Mucosa of gallbladder (tissue), 1 donor: ENCODE results near the gene YRDC. TPM values are rescaled to one million over a fixed set of nuclear protein-coding genes. Genes with fewer than 3 reads are reported as not detected.
A peak's percentile ranks its signal among the peaks of the same experiment; 100 is the strongest.

Source experiments
- DNase-seq: peaks from one replicate; pipeline ENCODE4 v3.0.0-alpha.2; 2020; ENCODE audit warnings: low spot score
- total RNA-seq: library from RNA; stranded (reverse); gene quantifications from one replicate; pipeline ENCODE4 v1.2.1, GENCODE V29; 2021
- donor health status: DM: no; HTN: no; CAD: no.

YRDC gene
- total RNA-seq, 1 donor from 2014 or later: 11.5 TPM

DNA sequence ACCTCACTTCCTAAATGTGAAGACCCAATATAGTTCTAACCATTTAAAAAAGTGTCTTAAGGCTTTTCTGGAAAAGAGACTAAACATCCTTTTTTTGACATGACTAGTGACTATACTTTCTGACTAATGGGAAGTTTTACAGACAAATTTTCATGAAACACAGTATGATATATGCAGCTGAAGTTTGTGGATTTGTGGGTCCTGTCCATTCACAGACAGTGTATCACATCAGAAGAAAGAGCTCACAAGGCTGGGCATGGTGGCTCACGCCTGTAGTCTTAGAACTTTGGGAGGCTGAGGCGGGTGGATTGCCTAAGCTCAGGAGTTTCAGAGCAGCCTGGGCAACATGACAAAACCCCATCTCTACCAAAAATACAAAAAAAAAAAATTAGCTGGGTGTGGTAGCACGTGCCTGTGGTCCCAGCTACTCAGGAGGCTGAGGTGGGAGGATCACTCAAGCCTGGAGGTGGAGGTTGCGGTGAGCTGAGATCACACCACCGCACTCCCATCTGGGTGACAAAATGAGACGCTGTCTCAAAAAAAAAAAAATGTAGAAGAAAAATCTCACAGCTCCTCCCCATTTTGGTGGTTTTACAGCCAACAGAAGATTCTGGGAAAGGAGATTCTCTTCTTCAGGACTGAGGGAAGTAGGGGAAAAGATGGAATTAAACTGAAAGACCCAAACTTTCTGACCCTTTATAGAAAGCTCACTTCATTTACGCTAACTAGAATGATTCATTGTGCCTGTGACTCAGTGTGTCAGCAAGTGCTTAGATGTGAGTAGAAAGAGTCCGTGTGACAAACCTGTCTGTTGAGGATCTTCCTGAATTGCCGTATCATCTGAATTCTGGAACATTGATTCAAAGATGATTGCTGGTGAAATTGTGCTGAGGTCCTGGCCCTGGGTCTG, 15.2 kb upstream of the YRDC start:
- no peak for DNase-seq

DNA sequence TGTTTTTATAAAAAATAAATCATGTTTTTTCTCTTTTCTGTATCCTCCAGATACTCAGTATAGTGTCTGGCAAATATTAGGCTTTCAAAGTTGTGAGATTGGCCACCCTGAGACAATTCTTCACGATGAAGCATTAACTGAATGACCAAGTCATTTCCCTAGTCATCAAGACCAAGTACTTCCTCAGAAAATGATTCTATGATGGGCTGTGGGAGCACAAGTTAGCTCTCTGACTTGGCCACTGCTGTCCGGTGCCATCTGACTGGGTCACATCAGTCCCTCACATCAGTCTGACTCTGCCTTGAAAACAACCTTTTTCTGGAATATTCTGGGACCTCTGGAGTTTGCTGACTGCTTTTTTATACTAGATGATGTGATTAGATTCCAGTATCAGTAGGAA, 13.5 kb upstream of the YRDC start:
- no peak for DNase-seq

DNA sequence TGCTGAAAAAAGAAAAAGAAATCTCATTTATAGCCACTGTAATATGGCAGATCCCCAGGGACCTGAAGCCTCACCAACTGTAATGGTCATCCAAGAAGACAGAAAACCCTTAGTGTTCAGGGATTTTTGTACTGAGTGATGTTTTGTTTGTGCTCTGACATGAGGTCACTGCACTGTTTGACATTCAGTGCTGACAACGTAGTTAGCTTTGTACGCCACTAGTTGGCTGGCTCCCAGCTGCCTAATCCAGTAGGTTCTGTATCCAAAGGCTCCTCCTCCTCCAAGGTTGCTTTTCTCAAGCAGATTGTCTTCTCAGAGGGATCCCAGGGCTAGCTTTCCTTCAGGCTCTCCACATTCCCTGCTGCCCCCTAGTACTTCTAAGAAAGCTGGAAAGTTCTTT, 9.5 kb upstream of the YRDC start:
- peak; percentile 47 for DNase-seq

DNA sequence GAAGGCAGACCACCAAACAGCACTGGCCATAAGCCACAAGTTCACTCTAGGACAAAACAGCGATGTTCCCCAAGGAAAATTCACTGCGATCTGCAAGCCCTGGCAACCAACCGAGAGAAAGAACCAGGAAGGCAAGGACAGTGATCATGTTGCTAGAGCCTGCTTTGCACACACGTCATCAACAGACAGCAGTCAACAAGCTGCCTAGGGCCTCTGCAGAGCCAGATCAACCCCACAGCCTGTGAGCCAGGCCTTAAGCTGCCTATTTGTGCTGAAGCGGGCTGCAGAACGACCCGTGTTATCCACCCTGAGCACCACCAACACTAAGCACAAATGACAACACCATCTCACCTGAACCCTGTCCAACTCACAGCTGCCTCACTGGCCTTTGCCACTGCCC, 6.2 kb upstream of the YRDC start:
- DNase-seq: no peak

DNA sequence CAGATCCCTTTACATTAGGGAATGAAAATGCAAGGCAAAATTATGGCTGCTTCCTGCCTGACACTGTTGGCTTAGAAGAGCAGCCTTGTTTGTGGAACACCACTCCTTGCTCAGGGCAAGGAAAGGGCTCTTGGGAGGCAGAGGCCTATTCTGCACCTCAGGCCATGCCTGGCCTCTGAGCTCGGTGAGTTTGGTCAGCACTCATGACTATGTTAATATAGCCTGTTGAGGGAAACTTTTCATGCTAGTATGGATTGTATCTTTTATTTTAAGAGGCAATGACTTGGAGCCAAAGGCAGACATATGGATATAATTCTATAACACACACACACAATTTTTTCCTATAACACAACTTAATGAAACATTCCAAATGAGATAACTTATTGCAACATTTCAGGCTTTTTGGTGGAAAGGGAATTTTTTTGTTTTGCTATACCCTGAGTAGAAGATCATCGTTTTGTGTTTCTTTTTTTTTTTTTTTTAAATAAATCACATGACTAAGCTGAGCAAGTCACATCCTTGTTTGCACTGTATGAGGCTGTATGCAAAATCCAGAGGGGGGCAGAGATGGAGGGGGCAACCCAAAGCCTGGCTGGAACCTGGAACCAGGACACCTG, 5.6 kb upstream of the YRDC start:
- no peak for DNase-seq

DNA sequence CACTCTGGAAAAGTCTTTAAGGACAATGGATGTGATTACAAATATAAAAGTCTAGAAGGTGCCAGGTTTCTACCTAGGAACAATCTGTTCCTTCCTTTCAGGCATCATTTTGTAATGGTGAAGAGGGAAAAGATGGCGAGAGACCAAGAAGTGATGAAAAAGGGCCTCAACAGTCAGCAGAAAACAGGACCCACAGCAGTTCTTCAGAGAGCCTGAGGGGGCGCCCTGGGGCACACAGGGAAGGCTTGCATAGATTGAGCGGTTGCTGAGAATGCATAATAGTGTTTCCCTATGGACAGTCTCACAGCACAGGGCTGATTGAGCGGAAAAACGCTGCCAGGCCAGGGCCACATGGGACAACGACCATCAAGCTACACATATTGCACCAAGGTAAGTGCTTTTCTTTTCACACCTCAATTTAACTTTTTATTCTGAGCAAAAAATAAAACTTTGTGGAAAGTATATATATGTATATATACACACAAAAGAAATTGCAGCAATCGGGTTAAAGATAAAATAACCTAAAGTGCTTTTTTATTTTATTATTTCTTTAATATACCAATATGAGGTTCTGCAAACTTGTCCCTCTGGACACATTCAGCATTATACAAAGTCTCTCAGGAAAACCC, 3.1 kb upstream of the YRDC start:
- DNase-seq: peak; percentile 44

DNA sequence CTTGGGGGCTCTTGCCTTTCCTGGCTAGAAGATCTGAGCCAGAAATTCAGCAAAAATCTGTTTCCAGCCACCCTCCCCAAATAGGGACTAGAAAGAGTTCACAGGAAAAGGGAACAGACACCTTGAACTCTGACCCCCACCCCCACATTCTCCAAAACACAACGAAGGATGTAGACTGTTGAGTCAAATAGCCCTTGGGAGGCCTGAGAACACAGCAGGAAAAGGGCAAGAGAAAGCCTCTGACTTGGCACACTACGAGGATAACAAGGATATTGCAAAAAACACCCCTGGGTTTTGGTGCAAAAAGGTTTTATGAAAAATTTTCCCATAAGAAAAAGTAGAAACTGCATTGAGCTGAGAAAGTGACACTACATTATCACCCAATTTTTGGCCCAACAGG, 1.9 kb upstream of the YRDC start:
- no peak for DNase-seq

- DNase-seq: peak; percentile 30
Measured at GRCh38 chr1:37808369-37809319, 636 bp upstream of the YRDC start.

GRCh38 chr1:37807220-37807554, 821 bp downstream of the YRDC start:
- DNase-seq: no peak

- no peak for DNase-seq
Measured at GRCh38 chr1:37802439-37802838, 5.6 kb downstream of the YRDC start.

DNA sequence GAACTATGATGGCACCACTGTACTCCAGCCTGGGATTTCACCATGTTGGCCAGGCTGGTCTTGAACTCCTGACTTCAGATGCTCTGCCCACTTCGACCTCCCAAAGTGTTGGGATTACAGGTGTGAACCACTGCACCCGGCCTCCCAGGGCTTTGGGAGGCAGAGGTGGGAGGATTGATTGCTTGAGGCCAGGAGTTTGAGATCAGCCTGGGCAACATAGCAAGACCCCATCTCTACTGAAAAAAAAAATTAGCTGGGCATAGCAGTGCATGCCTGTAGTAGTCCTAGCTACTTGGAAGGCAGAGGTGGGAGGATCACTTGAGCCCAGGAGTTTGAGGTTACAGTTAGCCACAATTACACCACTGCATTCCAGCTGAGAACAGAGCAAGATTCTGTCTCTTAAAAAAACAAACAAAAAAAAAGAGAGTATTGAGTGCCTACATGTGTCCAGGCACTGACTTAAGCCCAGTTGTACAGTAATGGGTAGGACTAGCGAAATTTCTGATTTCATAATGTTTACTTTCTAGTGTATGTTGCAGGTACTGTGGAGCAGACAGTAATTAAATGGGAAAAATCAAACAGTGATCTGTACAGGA, 10.2 kb downstream of the YRDC start:
- no peak for DNase-seq

DNA sequence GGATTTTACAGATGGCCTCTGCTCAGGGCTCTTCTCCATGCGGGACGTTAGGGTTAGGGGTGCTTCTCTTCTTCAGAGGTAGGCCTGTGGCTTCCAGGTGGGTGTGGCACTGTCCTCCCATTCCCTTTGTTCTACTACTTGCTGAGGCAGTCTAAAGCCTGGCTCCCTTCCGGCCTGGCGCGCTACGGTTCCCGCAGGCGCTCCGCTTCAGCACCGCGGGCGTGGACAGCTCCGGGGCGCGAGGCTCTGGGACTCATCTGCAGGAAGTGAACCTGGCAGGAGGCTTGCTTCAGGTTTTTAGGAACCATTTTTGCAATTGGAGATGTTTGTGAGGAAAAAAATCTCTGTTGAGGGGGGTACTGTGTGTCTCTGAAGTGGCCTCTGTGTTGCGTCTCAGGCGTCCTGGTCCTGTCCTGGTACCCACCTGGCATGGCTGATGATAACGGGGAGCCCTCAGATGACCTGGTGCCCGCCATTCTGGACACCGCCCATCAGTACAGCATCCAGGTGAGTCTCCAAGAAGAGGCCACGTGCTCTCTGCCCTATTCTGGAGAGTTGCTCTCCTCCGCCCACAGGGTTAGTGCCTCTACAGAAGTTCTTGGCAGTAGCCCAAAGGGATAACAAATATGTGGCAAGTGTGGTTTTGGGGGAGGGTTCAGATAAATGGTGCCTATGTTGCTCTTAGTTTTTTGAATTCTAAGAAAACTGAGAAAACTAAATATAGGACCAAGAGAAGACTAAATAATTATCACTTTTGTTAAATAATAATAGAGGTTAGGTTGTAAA, 12.5 kb downstream of the YRDC start:
- peak; percentile 58 for DNase-seq

DNA sequence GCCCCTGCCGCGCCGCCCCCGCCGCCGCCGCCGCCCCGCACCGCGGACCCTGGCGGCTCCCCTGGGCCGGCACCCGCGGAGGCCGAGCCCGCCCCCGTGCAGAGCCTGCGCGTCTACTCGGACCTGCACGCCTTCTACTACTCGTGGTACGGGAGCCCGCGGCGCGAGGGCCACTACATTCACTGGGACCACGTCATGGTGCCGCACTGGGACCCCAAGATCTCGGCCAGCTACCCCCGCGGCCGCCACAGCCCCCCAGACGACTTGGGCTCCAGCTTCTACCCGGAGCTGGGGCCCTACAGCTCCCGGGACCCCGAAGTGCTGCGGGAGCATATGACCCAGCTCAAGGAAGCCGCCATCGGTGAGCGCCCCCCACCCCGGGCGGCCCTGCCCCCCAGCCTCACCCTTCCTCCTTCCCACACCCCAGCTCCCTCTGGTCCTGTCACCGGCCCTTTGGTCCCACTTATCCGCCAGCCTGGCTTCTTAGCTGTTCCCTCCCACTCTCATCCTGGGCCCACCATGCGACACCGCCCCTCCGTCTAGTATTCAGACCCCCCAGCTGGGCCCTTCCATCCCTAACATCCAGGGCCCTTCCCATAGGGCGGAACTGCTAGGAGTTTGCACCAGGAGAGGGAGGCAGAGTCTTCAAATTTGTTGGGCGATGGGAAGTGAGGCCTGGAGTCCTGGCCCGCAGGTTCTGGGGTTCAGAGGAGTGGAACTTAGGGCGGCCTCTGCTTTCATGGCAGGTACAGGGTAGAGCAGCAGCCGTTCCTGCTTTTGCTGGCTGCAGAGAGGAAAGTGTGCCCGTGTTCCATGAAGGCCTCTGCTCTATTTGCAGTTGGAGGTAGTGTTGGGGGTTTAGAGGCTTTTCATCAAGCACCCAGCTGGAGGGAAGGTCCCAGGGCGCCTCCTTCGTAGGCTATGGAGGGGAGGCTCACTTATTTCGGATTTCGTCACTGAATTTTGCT, 13.4 kb downstream of the YRDC start:
- no peak for DNase-seq

DNA sequence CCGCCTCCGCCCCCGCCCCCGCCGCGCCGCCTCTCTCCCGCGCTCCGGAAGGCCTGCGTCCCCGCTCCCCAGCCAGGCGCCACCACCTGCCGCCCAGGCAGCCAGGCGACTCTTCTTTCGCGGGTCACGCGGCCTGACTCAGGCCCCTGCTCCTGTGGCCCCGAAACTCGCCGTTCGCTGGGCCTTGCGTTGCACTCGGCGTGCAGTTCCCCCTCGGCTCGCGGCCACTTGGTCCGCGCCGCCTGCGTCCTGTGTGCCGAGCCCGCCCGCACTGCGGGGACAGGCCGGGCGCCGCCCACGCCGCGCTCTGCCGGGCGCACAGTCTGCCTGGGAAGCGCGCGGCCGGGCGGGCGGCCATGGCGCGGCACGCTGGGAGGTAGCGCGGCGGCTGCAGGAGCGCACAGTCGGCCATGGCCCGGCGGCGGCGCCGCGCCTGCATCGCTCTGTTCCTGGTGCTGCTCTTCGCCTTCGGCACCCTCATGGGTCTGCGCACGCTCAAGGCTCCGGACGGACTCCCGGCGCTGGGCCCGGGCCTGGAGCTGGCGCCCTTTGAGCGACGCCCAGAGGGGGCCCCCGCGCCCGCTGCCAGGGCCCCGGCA, 14.1 kb downstream of the YRDC start, which contains the start of gene MANEAL:
Gene MANEAL (plus strand): TSS at position 75 of the 599 bp plus-strand sequence. CDS start 336 bp downstream, at position 411.
- DNase-seq: peak; percentile 27

DNA sequence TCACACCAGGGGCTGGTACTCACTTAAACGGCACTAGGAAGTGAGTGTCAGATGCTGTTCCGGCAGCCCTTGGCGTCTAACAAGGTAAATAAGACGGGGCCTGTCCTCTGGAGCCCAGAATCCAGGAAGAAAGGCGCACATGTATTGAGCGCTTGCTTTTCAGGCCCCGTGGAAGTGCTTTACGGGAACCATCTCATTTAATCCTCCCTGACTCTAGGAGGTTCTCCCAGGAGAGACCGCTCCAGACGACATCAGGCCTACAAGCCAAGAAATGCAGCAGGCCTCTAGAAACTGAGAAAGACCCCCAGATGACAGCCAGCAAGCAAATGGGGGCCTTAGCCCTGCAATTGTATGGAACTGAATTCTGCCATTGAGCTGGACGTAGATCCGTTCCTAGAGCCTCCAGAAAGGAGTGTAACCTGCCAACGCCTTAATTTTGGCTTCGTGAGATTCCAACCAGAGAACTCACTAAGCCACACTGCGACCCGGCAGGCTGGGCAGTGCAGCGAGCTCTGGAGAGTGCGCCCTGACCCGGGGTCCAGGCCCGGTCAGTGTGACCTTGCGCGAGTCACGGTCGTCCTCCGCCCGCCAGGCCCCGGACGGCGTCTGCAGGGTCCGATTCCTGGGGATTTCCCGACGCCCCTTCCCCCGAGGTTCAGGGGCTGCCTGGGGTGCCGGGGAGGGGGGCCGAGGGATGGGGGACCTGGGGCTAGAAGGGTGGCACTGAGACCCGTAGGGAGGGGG, 14.9 kb downstream of the YRDC start:
- no peak for DNase-seq

- no peak for DNase-seq
Measured at GRCh38 chr1:37782491-37782890, 25.5 kb downstream of the YRDC start.

DNA sequence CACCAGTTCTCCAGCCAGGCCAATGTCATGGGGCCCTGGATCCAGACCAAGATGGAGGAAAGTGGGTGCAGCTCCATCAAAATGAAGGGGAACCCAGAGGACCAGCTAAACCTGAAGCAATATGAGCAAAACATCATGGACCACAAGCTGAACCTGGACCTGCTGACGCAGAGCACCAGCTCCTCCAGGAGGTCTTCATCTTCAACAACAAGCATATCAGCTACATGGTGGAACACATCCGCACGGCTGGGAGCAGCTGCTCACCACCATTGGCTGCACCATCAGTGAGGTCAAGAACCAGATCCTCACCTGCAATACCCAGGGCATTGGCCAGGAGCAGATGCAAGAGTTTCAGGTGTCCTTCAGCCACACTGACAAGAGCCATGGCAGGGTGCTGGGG, 29.4 kb downstream of the YRDC start:
- no peak for DNase-seq

DNA sequence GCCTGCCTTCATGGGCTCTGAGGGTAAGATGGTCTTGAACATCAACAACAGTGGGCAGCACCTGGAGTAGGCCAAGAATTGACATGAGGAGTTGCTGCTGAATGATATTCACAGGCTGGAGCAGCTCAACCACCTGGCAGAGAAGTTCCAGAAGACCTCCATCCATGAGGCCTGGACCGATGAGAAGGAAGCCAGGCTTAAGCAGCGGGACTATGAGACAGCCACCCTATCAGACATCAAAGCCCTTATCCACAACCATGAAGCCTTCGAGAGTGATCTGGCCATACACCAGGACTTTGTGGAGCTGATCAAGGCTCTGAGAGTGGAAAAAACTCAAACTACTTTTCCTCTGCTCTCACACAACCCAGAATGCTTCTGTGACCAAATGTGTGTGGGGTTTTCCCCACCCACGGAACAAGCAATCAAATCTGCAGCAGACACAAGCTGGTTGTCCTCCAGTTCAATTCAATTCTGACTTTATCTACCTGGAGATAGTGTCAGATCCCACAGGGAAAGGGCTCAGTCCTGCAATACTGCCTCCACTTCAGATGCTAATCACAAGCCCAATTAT, 31.0 kb downstream of the YRDC start:
- no peak for DNase-seq
